ENCODE results near the gene UBE2Z.

DNA sequence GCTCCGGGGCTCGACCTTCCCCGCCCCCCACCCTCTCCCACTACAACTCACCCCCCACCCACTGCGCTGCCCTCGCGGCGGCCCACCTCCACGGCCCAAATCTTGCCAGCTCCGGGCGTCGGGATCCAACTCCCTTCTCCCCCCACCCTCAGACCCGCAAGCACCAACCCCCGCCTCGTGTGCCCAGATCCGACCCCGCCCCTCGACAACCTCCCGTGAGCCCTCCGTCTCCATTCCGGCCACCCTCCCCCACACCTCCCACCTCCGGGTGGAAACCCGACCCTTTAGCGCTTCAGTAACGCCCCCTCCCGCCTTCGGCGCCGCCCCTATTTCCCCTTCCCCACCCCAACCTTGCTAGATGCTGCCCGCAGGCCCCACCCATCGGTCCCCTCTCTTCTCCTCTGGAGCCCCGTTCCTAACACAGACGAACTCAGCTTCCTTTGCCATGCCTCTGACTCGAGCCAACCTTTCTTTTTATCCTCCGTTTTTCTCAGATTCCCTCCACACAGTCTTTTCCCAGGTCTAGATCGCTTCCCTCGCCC lies 717 bp downstream of the UBE2Z start:
- TF ChIP-seq CTCF (IDR thresholded peaks at IDR 0.05; ENCODE audit: low read length): no peak
- no peak for TF ChIP-seq EZH2 (optimal IDR thresholded peaks at IDR 0.05; ENCODE audit: low read depth, low read length)
- no peak for TF ChIP-seq EZH2phosphoT487 (IDR thresholded peaks at IDR 0.05; ENCODE audit: low read length)
